Spinal cord (tissue), 10 donors: ENCODE measurements around the gene NTRK2. TPM values are rescaled to one million over a fixed set of nuclear protein-coding genes. Genes with fewer than 3 reads are reported as not detected.

Experiments used
- DNase-seq, 6 donors: peaks; one replicate each; pipeline versions ENCODE4 v3.0.0 to v3.0.0-alpha.2; 2013 to 2015; ENCODE audit warnings: low spot score in 6 of 6, low read depth in 4 of 6
- H3K27ac ChIP-seq: one replicate; pipeline ENCODE4 v1.5.1; 2013; ENCODE audit warnings: low read depth, low read length, control low read depth
- H3K27me3 ChIP-seq: one replicate; pipeline ENCODE4 v1.6.1; 2013; ENCODE audit warnings: low read length; ENCODE audit not compliant: control insufficient read depth, insufficient read depth
- H3K36me3 ChIP-seq: one replicate; pipeline ENCODE4 v1.6.1; 2013; ENCODE audit warnings: low read length; ENCODE audit not compliant: control insufficient read depth, insufficient read depth
- H3K4me1 ChIP-seq: one replicate; pipeline ENCODE4 v1.6.1; 2013; ENCODE audit warnings: low read length; ENCODE audit not compliant: control insufficient read depth, insufficient read depth
- H3K4me3 ChIP-seq: one replicate; pipeline ENCODE4 v1.5.1; 2013; ENCODE audit warnings: low read depth, low read length, control low read depth
- H3K9me3 ChIP-seq: one replicate; pipeline ENCODE4 v1.6.1; 2013; ENCODE audit warnings: low read length; ENCODE audit not compliant: control insufficient read depth, insufficient read depth
- WGBS: methylation state at CpG from one replicate; pipeline ENCODE4 v1.1.5; 2013; ENCODE audit warnings: missing lambda C conversion rate; ENCODE audit not compliant: insufficient coverage; 5-methylcytosine and 5-hydroxymethylcytosine counted together
- polyA plus RNA-seq, 2 donors: library from polyadenylated mRNA; unstranded; fragments of 120-200 nt; gene quantifications; one replicate each; pipeline ENCODE4 v1.2.1, GENCODE V29; 2013; ENCODE audit not compliant: insufficient read length in 2 of 2
- total RNA-seq, 2 donors: library from RNA; depleted of rRNA in 1 of 2; stranded (reverse); fragments of 120-200 nt in 1 of 2; fragments of >200 nt in 1 of 2; gene quantifications; one replicate each; pipeline versions ENCODE4 v1.2.3 to v1.2.4, GENCODE V29; 2013 to 2014
- donor health status: healthy.

Gene NTRK2
- total and polyA plus RNA-seq, 4 donors: 119 to 185 (median 146) TPM

DNA sequence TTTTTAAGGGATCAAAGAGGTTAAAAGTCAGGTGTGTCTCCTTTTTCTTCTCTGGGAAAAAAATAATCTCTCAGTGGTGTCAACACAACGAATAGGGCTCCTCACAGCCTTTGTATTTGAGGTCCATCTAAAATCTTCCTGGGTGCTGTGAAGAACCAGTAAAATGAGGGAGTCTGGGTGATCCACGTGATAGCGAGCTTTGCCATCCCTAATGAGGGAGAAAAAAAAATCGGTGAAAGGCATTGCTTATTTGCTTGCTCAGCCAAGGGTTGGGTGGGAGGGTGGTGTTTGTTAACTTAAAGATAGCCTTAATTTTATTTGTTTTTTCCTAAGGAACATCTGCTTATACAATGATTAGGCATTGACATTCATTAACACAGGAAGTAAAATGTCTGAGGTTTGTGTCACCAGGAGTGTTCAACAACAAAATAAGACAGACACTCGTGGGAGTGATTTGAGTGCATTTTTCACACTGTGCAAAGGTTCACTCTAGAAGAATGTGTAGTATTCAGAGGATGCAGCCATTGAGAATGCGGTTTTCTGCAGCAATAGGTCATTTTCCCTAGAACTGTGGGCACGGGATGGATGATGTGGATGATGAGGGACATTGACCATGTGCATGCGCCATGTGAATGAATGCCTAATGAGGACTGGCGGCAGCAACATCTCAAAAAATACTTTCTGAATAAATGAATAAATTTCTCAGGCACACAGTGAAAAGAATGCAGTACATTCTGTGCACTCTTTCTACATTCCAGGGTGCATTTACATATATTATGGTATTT, 369.5 kb downstream of the NTRK2 start:
- Histone ChIP-seq H3K36me3 (no peaks in the 10 kb centered on the region), H3K27ac (no peak overlapping the region), H3K4me1 (peaks cover 18% of the 10 kb centered on the region), H3K9me3 (no peaks in the 10 kb centered on the region), H3K4me3 (no peak overlapping the region), H3K27me3 (no peaks in the 10 kb centered on the region)
- 69% methylated on average over 6 of the region's 9 CpGs for WGBS
- DNase-seq: peak in 2 of 6 donors; percentile 54 to 61

GRCh38 chr9:85040146-85040545, 370.6 kb downstream of the NTRK2 start:
- Histone ChIP-seq H3K4me1 (peaks cover 18% of the 10 kb centered on the region), H3K9me3 (no peaks in the 10 kb centered on the region), H3K36me3 (no peaks in the 10 kb centered on the region), H3K27ac (peak overlapping the region; percentile 80), H3K27me3 (no peaks in the 10 kb centered on the region), H3K4me3 (peak overlapping the region; percentile 26)
- 51% methylated on average over 7 of the region's 7 CpGs for WGBS
- DNase-seq: peak in 2 of 6 donors; percentile 60 to 77

DNA sequence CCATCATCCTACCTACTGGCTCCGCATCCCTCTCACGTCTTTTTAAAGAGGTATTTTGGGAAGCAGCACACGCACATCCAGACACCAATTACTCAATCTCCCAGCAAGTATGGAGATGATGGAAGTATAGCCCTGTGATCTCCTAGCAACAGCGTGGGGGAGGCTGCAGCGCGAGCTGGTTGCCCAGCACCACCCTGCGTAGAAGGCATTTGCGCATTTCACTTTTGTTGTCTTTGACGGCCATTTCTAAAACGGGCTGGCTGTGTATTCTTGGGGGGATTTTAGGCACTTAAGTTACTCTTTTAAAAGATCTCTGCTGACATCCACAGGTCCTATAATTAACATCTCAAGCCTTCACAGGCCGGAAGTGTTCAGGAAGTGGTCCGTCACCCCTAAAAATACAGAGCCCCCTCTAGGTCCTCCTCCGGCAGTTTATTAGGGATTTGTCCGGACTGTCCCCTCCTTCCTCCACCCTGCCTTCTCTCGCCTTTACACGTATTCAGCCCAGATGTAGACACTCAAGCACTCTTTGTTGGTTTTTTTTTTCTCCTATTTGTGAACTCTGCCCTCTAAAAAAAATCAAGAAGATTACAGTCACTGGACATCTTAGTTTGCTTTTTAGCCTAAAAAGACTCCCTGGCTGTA, 371.4 kb downstream of the NTRK2 start:
- Histone ChIP-seq H3K36me3 (no peaks in the 10 kb centered on the region), H3K9me3 (no peaks in the 10 kb centered on the region), H3K27ac (peak overlapping the region; percentile 80), H3K27me3 (no peaks in the 10 kb centered on the region), H3K4me3 (peak overlapping the region; percentile 26), H3K4me1 (peaks cover 18% of the 10 kb centered on the region)
- 12% methylated on average over 10 of the region's 16 CpGs for WGBS
- peak; percentile 78 to 97 (median 82) for DNase-seq

DNA sequence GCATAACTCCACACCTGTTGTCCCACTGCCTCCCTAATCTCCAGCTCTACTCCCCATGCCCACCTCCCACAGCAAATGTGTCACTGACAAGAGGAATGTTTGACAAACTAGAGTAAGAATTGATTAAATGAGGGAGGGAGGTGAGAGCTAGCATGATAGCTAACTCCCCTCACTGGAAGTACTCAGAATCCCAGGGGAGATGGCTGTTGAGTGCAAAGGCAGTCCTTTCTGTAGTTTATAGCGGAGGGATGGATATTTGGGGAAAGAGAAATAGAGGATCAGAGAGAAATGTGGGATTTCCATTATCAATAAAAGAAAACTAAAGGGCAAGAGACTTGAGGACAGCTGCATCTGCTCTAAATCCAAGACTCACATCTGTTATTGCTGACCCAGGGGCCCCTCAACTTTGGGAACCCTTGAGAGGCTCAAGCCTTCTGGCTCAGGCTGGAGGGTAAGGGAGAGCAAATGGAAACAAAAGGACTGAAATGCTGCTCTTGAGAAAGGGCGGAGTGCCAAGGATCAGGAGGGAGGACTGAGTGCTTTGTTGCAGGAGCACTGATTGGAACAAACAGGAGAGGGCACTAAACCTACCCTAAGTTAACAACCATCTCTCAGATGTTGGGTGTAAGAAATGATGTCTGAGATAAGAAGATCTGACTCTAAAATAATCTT, 372.1 kb downstream of the NTRK2 start:
- DNase-seq: peak in 2 of 6 donors; percentile 30 to 59
- no peaks in the 10 kb centered on the region for H3K27me3 ChIP-seq
- peaks cover 18% of the 10 kb centered on the region for H3K4me1 ChIP-seq
- no CpG with 5 or more reads among the region's 2 CpGs for WGBS
- H3K27ac ChIP-seq: peak overlapping the region; percentile 80
- H3K36me3 ChIP-seq: no peaks in the 10 kb centered on the region
- H3K4me3 ChIP-seq: no peak overlapping the region
- no peaks in the 10 kb centered on the region for H3K9me3 ChIP-seq

- no peak overlapping the region for H3K27ac ChIP-seq
- H3K4me1 ChIP-seq: peaks cover 18% of the 10 kb centered on the region
- DNase-seq: peak in 1 of 6 donors; percentile 39
- no peak overlapping the region for H3K4me3 ChIP-seq
- H3K27me3 ChIP-seq: no peaks in the 10 kb centered on the region
- no peaks in the 10 kb centered on the region for H3K36me3 ChIP-seq
- WGBS: no CpG with 5 or more reads among the region's 3 CpGs
- no peaks in the 10 kb centered on the region for H3K9me3 ChIP-seq
Measured at GRCh38 chr9:85042981-85043647, 373.6 kb downstream of the NTRK2 start.

GRCh38 chr9:85045271-85045670, 375.7 kb downstream of the NTRK2 start:
- Histone ChIP-seq H3K9me3 (no peaks in the 10 kb centered on the region), H3K27ac (no peak overlapping the region), H3K4me1 (peaks cover 15% of the 10 kb centered on the region), H3K4me3 (no peak overlapping the region), H3K27me3 (no peaks in the 10 kb centered on the region), H3K36me3 (no peaks in the 10 kb centered on the region)
- WGBS: 50% methylated on average over 1 of the region's 6 CpGs
- DNase-seq: no peak

DNA sequence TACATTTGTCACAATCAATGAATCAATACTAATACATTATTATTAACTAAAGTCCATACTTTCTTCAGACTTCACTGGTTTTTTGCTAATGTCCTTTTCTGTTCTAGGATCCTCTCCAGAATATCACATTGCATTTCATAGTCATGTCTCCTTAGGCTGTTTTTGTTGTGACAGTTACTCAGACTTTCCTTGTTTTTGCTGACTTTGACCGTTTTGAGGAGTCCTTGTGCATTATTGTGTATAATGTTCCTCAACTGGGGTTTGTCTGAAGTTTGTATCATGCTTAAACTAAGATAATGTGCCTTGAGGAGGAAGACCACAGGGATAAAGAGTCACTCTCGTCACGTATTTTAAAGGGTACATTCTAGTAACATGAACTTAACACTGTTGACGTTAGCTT, 376.9 kb downstream of the NTRK2 start:
- no peaks in the 10 kb centered on the region for H3K9me3 ChIP-seq
- WGBS: 83% methylated on average over 1 of the region's 4 CpGs
- no peak overlapping the region for H3K4me3 ChIP-seq
- no peak overlapping the region for H3K27ac ChIP-seq
- no peak for DNase-seq
- H3K27me3 ChIP-seq: no peaks in the 10 kb centered on the region
- H3K4me1 ChIP-seq: peaks cover 4% of the 10 kb centered on the region
- H3K36me3 ChIP-seq: no peaks in the 10 kb centered on the region

GRCh38 chr9:85053206-85053786, 383.8 kb downstream of the NTRK2 start:
- no CpG with 5 or more reads among the region's 2 CpGs for WGBS
- H3K4me1 ChIP-seq: no peaks in the 10 kb centered on the region
- H3K27ac ChIP-seq: no peak overlapping the region
- no peak for DNase-seq
- no peaks in the 10 kb centered on the region for H3K36me3 ChIP-seq
- H3K4me3 ChIP-seq: no peak overlapping the region
- H3K9me3 ChIP-seq: no peaks in the 10 kb centered on the region
- H3K27me3 ChIP-seq: no peaks in the 10 kb centered on the region

GRCh38 chr9:85054017-85054416, 384.5 kb downstream of the NTRK2 start:
- Histone ChIP-seq H3K36me3 (no peaks in the 10 kb centered on the region), H3K9me3 (no peaks in the 10 kb centered on the region), H3K27ac (no peak overlapping the region), H3K4me1 (no peaks in the 10 kb centered on the region), H3K4me3 (no peak overlapping the region), H3K27me3 (no peaks in the 10 kb centered on the region)
- DNase-seq: no peak
- WGBS: 95% methylated on average over 4 of the region's 4 CpGs
